ENCODE results near the gene RNFT2. TPM values are rescaled to one million over a fixed set of nuclear protein-coding genes. Genes with fewer than 3 reads are reported as not detected.

The RNFT2 gene
- total RNA-seq, 1 donor from 2014 or later: 20.0 TPM

GRCh38 chr12:116876151-116876869 is 138.2 kb downstream of the RNFT2 start:
- peaks cover 18% of the 10 kb centered on the region for H3K4me1 Mint-ChIP-seq (ENCODE audit: unreplicated experiment)
- no peak overlapping the region for H3K27ac Mint-ChIP-seq (ENCODE audit: unreplicated experiment)
- DNase-seq (ENCODE audit: low spot score): no peak
- peaks cover 24% of the 10 kb centered on the region for H3K27me3 Mint-ChIP-seq (ENCODE audit: unreplicated experiment)
- no peak for TF ChIP-seq CTCF (IDR thresholded peaks at IDR 0.05; ENCODE audit: unreplicated experiment)
- no peaks in the 10 kb centered on the region for H3K9me3 Mint-ChIP-seq (ENCODE audit: unreplicated experiment)
- H3K36me3 Mint-ChIP-seq (ENCODE audit: low read depth, unreplicated experiment): peaks cover 9% of the 10 kb centered on the region
- no peak overlapping the region for H3K4me3 Mint-ChIP-seq (ENCODE audit: unreplicated experiment)

DNA sequence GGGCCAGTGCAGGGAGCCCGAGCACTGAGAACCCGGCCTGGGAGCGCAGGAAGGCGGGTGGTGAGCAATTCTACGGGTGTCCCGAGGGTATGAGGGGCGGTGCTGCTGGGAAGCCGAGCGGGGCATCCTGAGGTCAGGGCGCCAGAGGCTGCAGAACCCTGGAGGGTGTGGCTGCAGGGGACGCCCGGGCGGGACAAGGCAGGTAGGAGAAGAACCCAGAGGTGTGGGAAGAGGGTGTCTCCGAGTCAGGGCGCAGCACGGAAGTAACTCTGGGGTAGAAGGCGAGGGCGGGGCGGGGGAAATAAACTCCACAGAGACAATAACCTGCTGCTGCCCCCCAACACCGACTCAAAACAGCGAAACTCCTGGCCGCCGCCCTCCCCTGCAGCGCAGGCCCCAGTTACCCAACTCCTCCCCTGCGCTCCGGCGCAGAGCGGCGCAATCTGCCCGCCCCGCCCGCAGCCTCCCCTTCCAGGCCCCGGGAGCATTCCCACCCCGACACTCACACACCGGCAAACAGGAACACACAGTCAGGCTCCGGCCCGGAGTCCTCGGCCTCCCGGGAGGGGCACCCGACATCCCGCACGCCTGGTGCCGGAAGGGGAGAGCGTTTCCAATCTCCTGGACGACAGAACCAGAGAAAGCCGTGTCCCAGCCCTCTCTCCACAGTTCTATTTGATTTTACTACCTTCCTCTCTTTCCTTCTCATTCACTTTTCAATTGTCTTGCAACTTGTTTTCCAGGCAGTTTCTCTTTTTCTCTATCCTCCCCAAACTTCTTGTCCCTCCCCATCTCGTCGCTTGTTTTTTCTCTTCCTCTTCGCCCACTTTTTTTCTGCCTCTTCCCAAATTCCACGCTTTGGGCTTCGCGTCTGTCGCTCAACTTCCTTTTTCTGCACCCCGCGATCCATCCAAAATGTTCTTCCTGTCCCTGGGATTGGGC is 140.7 kb downstream of the RNFT2 start:
- peak overlapping the region; percentile 86 for H3K4me3 Mint-ChIP-seq (ENCODE audit: unreplicated experiment)
- peaks cover 19% of the 10 kb centered on the region for H3K4me1 Mint-ChIP-seq (ENCODE audit: unreplicated experiment)
- no peak overlapping the region for H3K27ac Mint-ChIP-seq (ENCODE audit: unreplicated experiment)
- peaks cover 9% of the 10 kb centered on the region for H3K36me3 Mint-ChIP-seq (ENCODE audit: low read depth, unreplicated experiment)
- TF ChIP-seq CTCF (IDR thresholded peaks at IDR 0.05; ENCODE audit: unreplicated experiment): no peak
- no peak for DNase-seq (ENCODE audit: low spot score)
- no peaks in the 10 kb centered on the region for H3K9me3 Mint-ChIP-seq (ENCODE audit: unreplicated experiment)
- peaks cover 27% of the 10 kb centered on the region for H3K27me3 Mint-ChIP-seq (ENCODE audit: unreplicated experiment)

DNA sequence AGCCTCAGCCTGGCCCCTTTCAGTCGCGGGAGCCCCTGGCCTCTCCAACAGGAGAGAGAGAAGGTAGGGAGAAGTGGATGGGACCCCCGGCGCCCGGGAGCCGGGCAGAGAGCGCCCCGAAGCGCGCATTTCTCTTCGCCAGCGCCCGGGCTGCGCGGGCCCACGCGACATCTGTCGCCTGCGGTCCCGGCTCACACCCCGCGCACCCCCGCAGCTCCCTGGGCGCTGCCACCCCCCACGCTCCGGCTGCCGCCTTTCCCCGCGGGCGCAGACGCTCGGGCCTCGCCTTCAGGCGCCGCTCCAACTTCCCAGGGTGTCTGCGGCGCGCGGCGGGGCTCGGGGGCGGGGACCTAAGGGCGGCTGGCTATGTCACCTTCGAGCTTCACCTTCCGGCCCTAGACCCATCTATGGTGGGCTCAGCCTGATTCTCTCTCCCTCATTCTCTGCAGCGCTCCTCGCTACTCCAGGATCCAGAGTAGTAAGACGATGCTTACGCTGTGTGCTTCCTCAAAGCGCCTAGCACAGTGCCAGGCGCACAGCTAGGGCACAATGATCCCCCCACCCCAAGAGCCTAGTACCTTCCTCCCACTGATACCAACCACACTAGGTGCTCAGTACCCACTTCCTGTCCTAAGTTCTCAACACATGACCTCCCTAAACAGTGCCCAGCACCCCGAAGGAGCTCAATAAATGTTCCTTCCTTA is 141.5 kb downstream of the RNFT2 start:
- DNase-seq (ENCODE audit: low spot score): no peak
- TF ChIP-seq CTCF (IDR thresholded peaks at IDR 0.05; ENCODE audit: unreplicated experiment): no peak
- peaks cover 19% of the 10 kb centered on the region for H3K4me1 Mint-ChIP-seq (ENCODE audit: unreplicated experiment)
- no peak overlapping the region for H3K27ac Mint-ChIP-seq (ENCODE audit: unreplicated experiment)
- H3K36me3 Mint-ChIP-seq (ENCODE audit: low read depth, unreplicated experiment): peaks cover 9% of the 10 kb centered on the region
- H3K4me3 Mint-ChIP-seq (ENCODE audit: unreplicated experiment): peak overlapping the region; percentile 93
- no peaks in the 10 kb centered on the region for H3K9me3 Mint-ChIP-seq (ENCODE audit: unreplicated experiment)
- H3K27me3 Mint-ChIP-seq (ENCODE audit: unreplicated experiment): peaks cover 26% of the 10 kb centered on the region

- peaks cover 19% of the 10 kb centered on the region for H3K4me1 Mint-ChIP-seq (ENCODE audit: unreplicated experiment)
- peaks cover 9% of the 10 kb centered on the region for H3K36me3 Mint-ChIP-seq (ENCODE audit: low read depth, unreplicated experiment)
- peak overlapping the region; percentile 93 for H3K4me3 Mint-ChIP-seq (ENCODE audit: unreplicated experiment)
- peak overlapping the region; percentile 68 for H3K27ac Mint-ChIP-seq (ENCODE audit: unreplicated experiment)
- no peak for DNase-seq (ENCODE audit: low spot score)
- TF ChIP-seq CTCF (IDR thresholded peaks at IDR 0.05; ENCODE audit: unreplicated experiment): no peak
- no peaks in the 10 kb centered on the region for H3K9me3 Mint-ChIP-seq (ENCODE audit: unreplicated experiment)
- peaks cover 26% of the 10 kb centered on the region for H3K27me3 Mint-ChIP-seq (ENCODE audit: unreplicated experiment)
Measured at GRCh38 chr12:116880213-116880816, 142.2 kb downstream of the RNFT2 start.

All from endothelial cell (in vitro differentiated cells).